Activated CD4-positive, alpha-beta memory T cell treated with anti-CD3 and anti-CD28 coated beads, Interleukin-2, amount 10 ng/mL, durations not matched to agents 7 days and 5 days (primary cell): ENCODE measurements around the gene TBKBP1. TPM values are rescaled to one million over a fixed set of nuclear protein-coding genes. Genes with fewer than 3 reads are reported as not detected.

ENCODE experiments used
- CTCF ChIA-PET: fragments of 350-600 bp; sonication (Branson Sonifier 250); formaldehyde crosslinking; loops from one replicate; lab custom pipeline; 2021; ENCODE audit warnings: antibody characterized with exemption, inconsistent platforms; lab: Charles Lee
- POLR2A ChIA-PET: fragments of 350-600 bp; sonication (Branson Sonifier 250); formaldehyde crosslinking; loops from one replicate; lab custom pipeline; 2021; ENCODE audit warnings: antibody characterized with exemption; lab: Charles Lee
- DNase-seq: peaks from one replicate; pipeline ENCODE4 v3.0.0-alpha.2; 2020
- H3K27ac Mint-ChIP-seq: one replicate; pipeline ENCODE4 v1.8.0; 2021; ENCODE audit warnings: mild to moderate bottlenecking, mixed read lengths
- H3K27me3 Mint-ChIP-seq: one replicate; pipeline ENCODE4 v1.8.0; 2021; ENCODE audit warnings: mixed read lengths
- H3K36me3 Mint-ChIP-seq: one replicate; pipeline ENCODE4 v1.8.0; 2021; ENCODE audit warnings: low read depth, mixed read lengths
- H3K4me1 Mint-ChIP-seq: one replicate; pipeline ENCODE4 v1.8.0; 2021; ENCODE audit warnings: mixed read lengths
- H3K4me3 Mint-ChIP-seq: one replicate; pipeline ENCODE4 v1.8.0; 2021; ENCODE audit warnings: mild to moderate bottlenecking, mixed read lengths
- H3K9me3 Mint-ChIP-seq: one replicate; pipeline ENCODE4 v1.8.0; 2021; ENCODE audit warnings: mixed read lengths
- total RNA-seq, 2 experiments: library from RNA; stranded (reverse); gene quantifications; one replicate each; pipeline ENCODE4 v1.2.3, GENCODE V29; 2021

TBKBP1 gene
- total RNA-seq, 2 experiments from 2014 or later: 7.0 TPM

DNA sequence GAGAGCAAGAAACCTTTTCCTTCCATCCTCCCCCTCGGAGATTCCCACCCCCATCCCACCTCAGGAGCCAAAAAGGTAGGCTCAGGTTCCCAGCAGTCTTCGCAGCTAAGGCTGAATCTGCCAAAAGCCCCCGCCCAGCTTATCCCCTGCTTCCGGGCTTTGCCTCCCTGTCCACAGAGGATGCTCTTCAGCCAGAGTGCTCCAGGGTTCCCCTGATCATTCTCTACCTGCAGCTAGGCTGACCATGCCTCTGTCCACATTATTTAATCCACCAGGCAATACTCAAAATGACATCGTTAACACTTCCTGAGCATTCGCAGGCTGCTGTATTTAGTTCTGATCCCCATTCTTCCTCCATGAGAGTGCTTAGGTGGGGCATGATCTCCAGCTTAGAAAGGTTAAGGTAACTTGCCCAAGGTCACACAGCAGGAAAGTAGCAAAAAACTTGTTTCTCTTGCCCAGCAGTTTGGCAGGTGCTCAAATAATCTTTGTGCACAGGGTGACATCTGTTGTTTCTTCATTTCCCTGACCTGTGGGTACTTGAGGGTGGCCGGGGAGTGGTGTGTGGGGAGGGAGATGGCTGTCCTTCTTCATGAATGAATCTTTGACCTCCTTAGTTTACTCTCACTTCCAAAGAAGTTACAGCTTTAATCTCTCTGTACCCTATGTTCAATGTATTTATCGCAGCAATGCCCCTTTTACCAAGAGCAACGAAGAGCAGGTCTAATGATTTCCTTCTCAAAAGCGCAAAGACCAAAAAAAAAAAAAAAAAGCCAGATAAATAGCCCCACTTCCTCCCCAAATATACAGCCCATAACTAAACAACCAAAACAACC lies 848 bp upstream of the TBKBP1 start:
- Mint-ChIP-seq H3K9me3 (no peaks in the 10 kb centered on the region), H3K4me3 (peak overlapping the region; percentile 74), H3K27ac (peak overlapping the region; percentile 11), H3K27me3 (peaks cover 9% of the 10 kb centered on the region), H3K36me3 (no peaks in the 10 kb centered on the region), H3K4me1 (peaks cover 41% of the 10 kb centered on the region)
- CTCF ChIA-PET: interaction anchor here (0.6 to 1.7 kb wide), 5 partner anchors 14 to 96 kb away, joined by 3 to 7 read pairs (median 4); partner anchors contain the start of gene TBX21
- POLR2A ChIA-PET: interaction anchor here (0.7 to 22.2 kb wide), 14 partner anchors 9 to 138 kb away, joined by 3 to 463 read pairs (median 4); partner anchors contain the start of genes KPNB1, LRRC46, MRPL10 and TBX21
- DNase-seq: no peak

- CTCF ChIA-PET: interaction anchor here (1.4 to 7.6 kb wide), 4 partner anchors 24 to 95 kb away, joined by 4 to 135 read pairs (median 7); partner anchors contain the start of gene TBX21
- peaks cover 9% of the 10 kb centered on the region for H3K27me3 Mint-ChIP-seq
- peak overlapping the region; percentile 3 for H3K27ac Mint-ChIP-seq
- H3K36me3 Mint-ChIP-seq: no peaks in the 10 kb centered on the region
- peaks cover 52% of the 10 kb centered on the region for H3K4me1 Mint-ChIP-seq
- no peak for DNase-seq
- peak overlapping the region; percentile 68 for H3K4me3 Mint-ChIP-seq
- no peaks in the 10 kb centered on the region for H3K9me3 Mint-ChIP-seq
- POLR2A ChIA-PET: interaction anchor here (0.6 to 22.2 kb wide), 8 partner anchors 9 to 136 kb away, joined by 3 to 463 read pairs (median 5); partner anchors contain the start of genes KPNB1, LRRC46, MRPL10 and TBX21
These were observed 844 bp downstream of the TBKBP1 start for GRCh38 chr17:47694581-47695428.

DNA sequence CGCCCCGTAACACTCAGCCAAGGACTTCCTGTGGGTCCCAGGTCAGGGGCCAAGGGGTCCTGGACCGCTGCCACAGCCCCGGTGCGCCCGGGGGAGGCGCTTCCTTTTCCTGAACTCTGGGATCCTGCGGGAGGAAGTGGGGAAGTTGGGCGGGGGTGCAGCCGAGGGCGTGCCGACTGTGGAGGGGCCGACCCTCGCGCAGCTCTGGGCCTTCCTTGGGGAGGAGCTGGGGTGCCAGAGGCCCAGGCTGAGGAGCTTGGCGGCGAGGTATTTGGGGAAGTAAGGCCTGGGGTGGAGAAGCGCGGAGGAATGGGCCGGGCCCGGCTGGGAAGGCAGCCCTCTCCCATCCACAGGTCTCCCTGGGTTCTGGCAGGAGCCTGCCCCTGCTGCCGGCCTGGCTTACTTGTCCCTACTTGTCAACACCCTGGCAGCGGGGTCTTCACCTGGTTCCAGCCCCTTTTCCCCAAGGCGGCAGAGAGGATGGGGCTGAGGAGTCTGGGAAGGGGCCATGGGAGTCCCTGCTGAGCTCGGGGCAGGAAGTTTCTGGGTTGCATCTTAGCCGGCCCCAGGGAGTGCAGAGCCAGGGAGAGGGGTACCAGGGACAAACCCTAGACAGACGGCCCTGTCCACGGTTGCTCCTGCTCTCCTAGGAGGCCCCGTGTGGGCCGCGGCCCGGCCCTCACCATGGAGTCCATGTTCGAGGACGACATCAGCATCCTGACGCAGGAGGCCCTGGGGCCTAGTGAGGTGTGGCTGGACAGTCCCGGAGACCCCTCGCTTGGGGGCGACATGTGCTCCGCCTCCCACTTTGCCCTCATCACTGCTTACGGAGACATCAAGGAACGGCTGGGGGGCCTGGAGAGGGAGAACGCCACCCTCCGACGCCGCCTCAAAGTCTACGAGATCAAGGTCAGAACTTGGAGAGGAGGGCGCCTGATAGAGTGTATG lies 1.7 kb downstream of the TBKBP1 start:
- Mint-ChIP-seq H3K27ac (peak overlapping the region; percentile 3), H3K4me3 (peak overlapping the region; percentile 68), H3K36me3 (no peaks in the 10 kb centered on the region), H3K4me1 (peaks cover 51% of the 10 kb centered on the region), H3K27me3 (peaks cover 9% of the 10 kb centered on the region), H3K9me3 (no peaks in the 10 kb centered on the region)
- ChIA-PET CTCF (interaction anchor here (1.7 to 7.6 kb wide), 3 partner anchors 22 to 94 kb away, joined by 7 to 135 read pairs (median 26); partner anchors contain the start of gene TBX21), POLR2A (interaction anchor here (0.6 to 22.2 kb wide), 6 partner anchors 8 to 45 kb away, joined by 3 to 463 read pairs (median 8); partner anchors contain the start of genes KPNB1 and TBX21)
- DNase-seq: no peak

DNA sequence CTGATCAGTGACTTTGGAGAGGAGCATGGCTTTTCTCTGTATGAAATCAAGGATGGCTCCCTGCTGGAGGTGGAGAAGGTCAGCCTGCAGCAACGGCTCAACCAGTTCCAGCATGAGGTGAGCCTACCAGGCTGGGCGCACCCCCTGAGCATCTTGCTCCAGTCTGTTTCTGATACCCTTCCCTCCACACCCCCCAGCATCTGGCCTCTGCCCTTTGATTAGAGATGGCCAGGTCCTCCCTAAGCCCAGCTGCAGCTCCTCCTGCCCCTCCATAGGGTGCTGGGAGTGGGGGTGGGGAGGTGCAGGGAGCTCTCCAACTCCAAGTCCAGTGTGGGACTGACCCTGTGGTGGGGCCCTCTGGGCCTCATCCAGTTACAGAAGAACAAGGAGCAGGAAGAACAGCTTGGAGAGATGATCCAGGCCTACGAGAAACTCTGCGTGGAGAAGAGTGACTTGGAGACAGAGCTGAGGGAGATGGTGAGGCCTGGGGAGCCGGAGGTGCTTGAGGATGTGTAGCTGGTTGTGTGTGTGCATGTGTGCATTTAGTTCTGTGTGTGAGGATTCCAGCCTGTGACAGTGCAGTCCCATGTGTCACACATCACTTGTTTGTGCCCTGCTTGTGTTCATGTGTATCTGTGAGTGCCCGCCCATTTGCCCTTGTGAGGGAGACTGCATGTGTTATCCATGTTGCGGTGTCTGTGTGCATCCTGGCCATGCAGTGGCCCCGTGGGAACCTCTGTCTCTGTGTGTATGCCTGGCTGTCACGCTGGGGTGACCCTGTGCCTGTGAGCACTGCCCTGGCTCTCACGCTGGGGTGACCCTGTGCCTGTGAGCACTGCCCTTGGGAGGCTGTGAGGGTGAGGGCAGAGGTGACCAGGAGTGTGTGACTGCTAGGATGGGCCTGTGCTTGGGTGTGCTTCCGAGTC lies 3.0 kb downstream of the TBKBP1 start:
- ChIA-PET POLR2A (interaction anchor here (1.0 to 22.2 kb wide), 4 partner anchors 10 to 36 kb away, joined by 3 to 463 read pairs (median 20); partner anchors contain the start of gene TBX21), CTCF (interaction anchor here (0.7 to 7.6 kb wide), 14 partner anchors 10 to 105 kb away, joined by 3 to 135 read pairs (median 7); partner anchors contain the start of genes KPNB1 and TBX21)
- H3K27me3 Mint-ChIP-seq: peaks cover 9% of the 10 kb centered on the region
- DNase-seq: no peak
- no peak overlapping the region for H3K27ac Mint-ChIP-seq
- no peaks in the 10 kb centered on the region for H3K36me3 Mint-ChIP-seq
- no peak overlapping the region for H3K4me3 Mint-ChIP-seq
- H3K9me3 Mint-ChIP-seq: no peaks in the 10 kb centered on the region
- H3K4me1 Mint-ChIP-seq: peaks cover 60% of the 10 kb centered on the region

- Mint-ChIP-seq H3K27ac (no peak overlapping the region), H3K36me3 (no peaks in the 10 kb centered on the region), H3K9me3 (no peaks in the 10 kb centered on the region), H3K4me3 (no peak overlapping the region), H3K4me1 (peaks cover 59% of the 10 kb centered on the region), H3K27me3 (peaks cover 4% of the 10 kb centered on the region)
- ChIA-PET POLR2A (interaction anchor here (1.0 to 22.2 kb wide), 6 partner anchors 10 to 35 kb away, joined by 3 to 463 read pairs (median 7); partner anchors contain the start of gene TBX21), CTCF (interaction anchor here (0.5 to 7.6 kb wide), 19 partner anchors 9 to 193 kb away, joined by 3 to 135 read pairs (median 6); partner anchors contain the start of genes KPNB1 and TBX21)
- no peak for DNase-seq
These were observed 4.1 kb downstream of the TBKBP1 start for GRCh38 chr17:47697906-47698711.

DNA sequence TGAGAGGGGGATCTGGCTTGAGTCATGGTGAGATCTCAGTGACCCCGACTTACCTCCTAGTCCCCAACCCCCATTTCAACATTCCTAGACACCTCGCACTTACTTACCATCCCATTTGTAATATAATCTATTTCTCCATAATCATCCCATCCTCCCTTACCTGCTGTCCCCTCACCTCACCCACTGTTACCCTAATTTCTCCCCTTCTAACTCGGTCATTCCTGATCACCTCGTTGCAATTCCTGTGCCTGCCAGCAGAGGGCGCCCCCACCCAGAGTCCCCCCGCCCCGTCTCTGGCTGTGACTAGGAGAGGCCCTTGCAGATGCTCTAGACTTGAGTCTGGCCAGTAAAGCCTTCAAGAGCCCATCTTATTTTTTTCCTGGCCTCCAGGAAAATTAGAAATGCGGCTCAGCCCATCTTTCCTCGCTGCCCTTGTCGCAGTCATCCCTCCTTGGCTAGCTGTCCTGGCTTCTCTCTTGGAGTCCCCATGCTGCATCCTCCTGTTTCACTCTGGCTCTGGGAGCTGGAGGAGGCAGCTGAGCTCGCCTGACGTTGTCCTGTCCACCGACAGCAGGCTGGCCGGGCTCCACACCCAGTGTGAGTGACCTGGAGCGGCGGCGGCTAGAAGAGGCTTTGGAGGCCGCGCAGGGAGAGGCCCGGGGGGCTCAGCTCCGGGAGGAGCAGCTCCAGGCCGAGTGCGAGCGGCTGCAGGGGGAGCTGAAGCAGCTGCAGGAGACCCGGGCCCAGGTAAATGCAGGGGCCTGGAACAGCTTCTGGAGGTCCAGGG lies 5.0 kb downstream of the TBKBP1 start:
- ChIA-PET CTCF (interaction anchor here (0.5 to 7.6 kb wide), 25 partner anchors 8 to 192 kb away, joined by 3 to 135 read pairs (median 5); partner anchors contain the start of genes KPNB1, OSBPL7 and TBX21), POLR2A (interaction anchor here (0.6 to 22.2 kb wide), 12 partner anchors 9 to 132 kb away, joined by 3 to 463 read pairs (median 7); partner anchors contain the start of genes LRRC46, MRPL10 and TBX21)
- peaks cover 63% of the 10 kb centered on the region for H3K4me1 Mint-ChIP-seq
- no peaks in the 10 kb centered on the region for H3K36me3 Mint-ChIP-seq
- H3K4me3 Mint-ChIP-seq: no peak overlapping the region
- H3K27me3 Mint-ChIP-seq: peaks cover 3% of the 10 kb centered on the region
- peak overlapping the region; percentile 86 for H3K27ac Mint-ChIP-seq
- DNase-seq: peak; percentile 87
- H3K9me3 Mint-ChIP-seq: no peaks in the 10 kb centered on the region

DNA sequence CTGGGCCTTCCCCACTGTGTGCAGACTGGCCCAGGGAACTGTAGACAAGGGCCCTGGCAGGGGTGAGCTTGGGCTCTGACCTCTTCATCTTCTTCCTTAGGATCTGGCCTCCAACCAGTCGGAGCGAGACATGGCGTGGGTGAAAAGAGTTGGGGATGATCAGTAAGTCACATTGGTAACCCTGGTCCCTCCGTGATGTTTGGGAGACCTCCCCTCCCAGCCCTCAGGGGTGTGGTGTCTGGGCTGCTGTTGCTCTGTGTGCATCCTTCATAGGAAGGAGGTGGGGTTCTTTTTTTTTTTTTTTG lies 5.5 kb downstream of the TBKBP1 start:
- POLR2A ChIA-PET: interaction anchor here (0.6 to 22.2 kb wide), 11 partner anchors 8 to 132 kb away, joined by 3 to 463 read pairs (median 8); partner anchors contain the start of genes LRRC46, MRPL10 and TBX21
- Mint-ChIP-seq H3K27me3 (peaks cover 3% of the 10 kb centered on the region), H3K9me3 (no peaks in the 10 kb centered on the region), H3K4me1 (peaks cover 68% of the 10 kb centered on the region), H3K4me3 (peak overlapping the region; percentile 15), H3K36me3 (no peaks in the 10 kb centered on the region), H3K27ac (peak overlapping the region; percentile 86)
- CTCF ChIA-PET: interaction anchor here (0.7 to 7.6 kb wide), 22 partner anchors 8 to 122 kb away, joined by 3 to 135 read pairs (median 5); partner anchors contain the start of genes KPNB1, OSBPL7 and TBX21
- no peak for DNase-seq

- Mint-ChIP-seq H3K9me3 (no peaks in the 10 kb centered on the region), H3K4me3 (peak overlapping the region; percentile 68), H3K27ac (peak overlapping the region; percentile 95), H3K4me1 (peaks cover 71% of the 10 kb centered on the region), H3K27me3 (no peaks in the 10 kb centered on the region), H3K36me3 (no peaks in the 10 kb centered on the region)
- CTCF ChIA-PET: interaction anchor here (0.7 to 7.6 kb wide), 14 partner anchors 9 to 130 kb away, joined by 3 to 135 read pairs (median 6); partner anchors contain the start of genes LRRC46, MRPL10 and TBX21
- DNase-seq: peak; percentile 73
- POLR2A ChIA-PET: interaction anchor here (0.7 to 22.2 kb wide), 14 partner anchors 10 to 135 kb away, joined by 3 to 463 read pairs (median 8); partner anchors contain the start of genes KPNB1, LRRC46, MRPL10 and OSBPL7
These were observed 6.8 kb downstream of the TBKBP1 start for GRCh38 chr17:47700471-47701449.
